Keratinocyte (primary cell): ENCODE measurements around the gene CCT7.

Source experiments
- EZH2 ChIP-seq: IDR thresholded peaks from one replicate; pipeline ENCODE4 v1.6.1; 2012; ENCODE audit warnings: inconsistent platforms, mild to moderate bottlenecking, low read length, moderate library complexity
- TF ChIP-seq, protein P1 (sequence below), 3 experiments: IDR thresholded peaks in 1 of 3; conservative IDR thresholded peaks in 1 of 3; optimal IDR thresholded peaks in 1 of 3; 2 replicates in 2 of 3; 3 replicates in 1 of 3; pipeline versions ENCODE3 to v1.5.1; 2011; ENCODE audit warnings: low read length in 3 of 3, mild to moderate bottlenecking in 3 of 3, moderate library complexity in 2 of 3, control low read depth in 1 of 3, inconsistent platforms in 1 of 3; ENCODE audit not compliant: insufficient read depth in 2 of 3; ENCODE audit errors: extremely low read depth in 1 of 3

GRCh38 chr2:73264332-73264606 lies 30.2 kb downstream of the CCT7 start:
- TF ChIP-seq, protein P1, sequence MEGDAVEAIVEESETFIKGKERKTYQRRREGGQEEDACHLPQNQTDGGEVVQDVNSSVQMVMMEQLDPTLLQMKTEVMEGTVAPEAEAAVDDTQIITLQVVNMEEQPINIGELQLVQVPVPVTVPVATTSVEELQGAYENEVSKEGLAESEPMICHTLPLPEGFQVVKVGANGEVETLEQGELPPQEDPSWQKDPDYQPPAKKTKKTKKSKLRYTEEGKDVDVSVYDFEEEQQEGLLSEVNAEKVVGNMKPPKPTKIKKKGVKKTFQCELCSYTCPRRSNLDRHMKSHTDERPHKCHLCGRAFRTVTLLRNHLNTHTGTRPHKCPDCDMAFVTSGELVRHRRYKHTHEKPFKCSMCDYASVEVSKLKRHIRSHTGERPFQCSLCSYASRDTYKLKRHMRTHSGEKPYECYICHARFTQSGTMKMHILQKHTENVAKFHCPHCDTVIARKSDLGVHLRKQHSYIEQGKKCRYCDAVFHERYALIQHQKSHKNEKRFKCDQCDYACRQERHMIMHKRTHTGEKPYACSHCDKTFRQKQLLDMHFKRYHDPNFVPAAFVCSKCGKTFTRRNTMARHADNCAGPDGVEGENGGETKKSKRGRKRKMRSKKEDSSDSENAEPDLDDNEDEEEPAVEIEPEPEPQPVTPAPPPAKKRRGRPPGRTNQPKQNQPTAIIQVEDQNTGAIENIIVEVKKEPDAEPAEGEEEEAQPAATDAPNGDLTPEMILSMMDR (optimal IDR thresholded peaks at IDR 0.05 in 1 of 3, IDR thresholded peaks at IDR 0.05 in 1 of 3, conservative IDR thresholded peaks at IDR 0.05 in 1 of 3; ENCODE audit: extremely low read depth in 1 of 3, insufficient read depth in 2 of 3, low read length in 3 of 3), result no peak
- TF ChIP-seq EZH2, result no peak
